ENCODE results near the gene TMIGD1.

Gene TMIGD1

DNA sequence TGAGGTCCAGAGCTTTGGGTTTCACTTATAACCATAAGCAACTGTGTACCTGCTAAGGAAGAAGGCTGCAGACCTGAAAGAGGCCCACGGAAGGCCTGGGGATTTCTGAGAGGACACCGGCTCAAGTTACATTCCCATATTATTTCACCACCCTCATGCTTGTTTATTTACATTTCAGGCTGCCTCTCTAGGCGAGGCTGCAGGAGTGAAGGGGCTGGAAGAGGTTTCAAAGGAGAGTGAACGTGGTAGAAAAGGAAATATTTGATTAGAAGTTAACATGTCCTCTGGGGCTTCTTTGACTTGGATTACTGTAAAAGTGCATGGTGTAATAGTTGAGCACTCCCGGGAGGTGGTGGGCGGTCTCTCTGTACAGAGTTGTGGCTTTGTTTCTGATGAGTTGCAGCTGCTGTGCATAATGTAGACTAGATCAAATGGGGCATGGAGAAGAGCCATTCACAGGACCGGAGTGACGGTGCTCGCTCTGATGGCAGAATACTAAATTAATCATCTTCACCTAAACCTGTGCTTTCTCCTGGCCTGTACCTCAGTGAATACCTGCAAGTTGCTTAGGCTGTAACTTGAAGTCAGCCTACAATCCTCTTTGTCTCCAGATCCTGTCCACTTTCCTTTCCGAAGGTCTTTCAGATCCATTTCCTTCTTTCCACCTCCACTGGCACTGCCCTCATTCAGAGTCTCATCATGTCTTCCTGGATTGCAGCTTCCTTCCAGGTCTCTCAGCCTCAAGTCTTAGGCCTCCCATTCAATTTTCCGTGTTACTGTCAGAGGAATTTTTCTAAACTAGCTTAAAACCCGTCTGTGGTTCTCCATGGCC lies 43.0 kb upstream of the TMIGD1 start:
- H3K27me3 ChIP-seq (ENCODE audit: control insufficient read depth in 1 of 2, insufficient read depth in 2 of 2, low read length in 2 of 2): peaks cover 0 to 4% of the 10 kb centered on the region in 2 donors
- no peaks in the 10 kb centered on the region for H3K36me3 ChIP-seq (ENCODE audit: control insufficient read depth in 2 of 2, insufficient read depth in 2 of 2, low read length in 2 of 2)
- no peak overlapping the region for H3K4me3 ChIP-seq (ENCODE audit: low read length in 2 of 2)
- peaks cover 23% of the 10 kb centered on the region for H3K4me1 ChIP-seq (ENCODE audit: control insufficient read depth, insufficient read depth, low read length)
- H3K9ac ChIP-seq (ENCODE audit: low read length in 2 of 2): no peak overlapping the region
- no peaks in the 10 kb centered on the region for H3K9me3 ChIP-seq (ENCODE audit: control insufficient read depth in 2 of 2, low read length in 2 of 2)
- no peak overlapping the region for H3K27ac ChIP-seq (ENCODE audit: low read length)

- Histone ChIP-seq H3K9ac (ENCODE audit: low read length in 2 of 2) (no peak overlapping the region), H3K36me3 (ENCODE audit: control insufficient read depth in 2 of 2, insufficient read depth in 2 of 2, low read length in 2 of 2) (no peaks in the 10 kb centered on the region), H3K4me3 (ENCODE audit: low read length in 2 of 2) (no peak overlapping the region), H3K9me3 (ENCODE audit: control insufficient read depth in 2 of 2, low read length in 2 of 2) (no peaks in the 10 kb centered on the region), H3K4me1 (ENCODE audit: control insufficient read depth, insufficient read depth, low read length) (peaks cover 18% of the 10 kb centered on the region), H3K27me3 (ENCODE audit: control insufficient read depth in 1 of 2, insufficient read depth in 2 of 2, low read length in 2 of 2) (peaks cover 0 to 4% of the 10 kb centered on the region in 2 donors), H3K27ac (ENCODE audit: low read length) (no peak overlapping the region)
Measured at GRCh38 chr17:30375661-30376060, 41.8 kb upstream of the TMIGD1 start.

DNA sequence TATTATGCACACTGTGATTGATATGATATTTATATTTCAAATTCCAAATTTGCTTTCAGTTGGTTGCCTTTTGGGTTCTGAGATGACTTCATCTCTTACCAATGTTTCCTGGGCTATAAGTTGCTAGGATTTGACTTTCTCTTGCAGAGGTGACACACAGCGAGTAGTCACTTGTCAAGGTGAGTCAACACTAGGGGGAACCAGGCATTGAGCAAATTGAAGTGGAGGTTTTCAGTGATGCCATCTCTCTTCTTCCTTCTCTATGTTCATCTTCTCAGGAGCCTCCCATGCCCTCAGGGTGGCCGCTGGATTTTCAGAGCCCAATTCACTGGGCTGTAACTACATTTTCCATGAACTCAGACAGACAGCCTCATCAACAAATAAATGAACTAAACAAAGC lies 38.9 kb upstream of the TMIGD1 start:
- Histone ChIP-seq H3K9ac (ENCODE audit: low read length in 2 of 2) (no peak overlapping the region), H3K27ac (ENCODE audit: low read length) (no peak overlapping the region), H3K27me3 (ENCODE audit: control insufficient read depth in 1 of 2, insufficient read depth in 2 of 2, low read length in 2 of 2) (peaks cover 0 to 4% of the 10 kb centered on the region in 2 donors), H3K4me1 (ENCODE audit: control insufficient read depth, insufficient read depth, low read length) (peaks cover under 1% of the 10 kb centered on the region), H3K4me3 (ENCODE audit: low read length in 2 of 2) (no peak overlapping the region), H3K9me3 (ENCODE audit: control insufficient read depth in 2 of 2, low read length in 2 of 2) (no peaks in the 10 kb centered on the region), H3K36me3 (ENCODE audit: control insufficient read depth in 2 of 2, insufficient read depth in 2 of 2, low read length in 2 of 2) (no peaks in the 10 kb centered on the region)

DNA sequence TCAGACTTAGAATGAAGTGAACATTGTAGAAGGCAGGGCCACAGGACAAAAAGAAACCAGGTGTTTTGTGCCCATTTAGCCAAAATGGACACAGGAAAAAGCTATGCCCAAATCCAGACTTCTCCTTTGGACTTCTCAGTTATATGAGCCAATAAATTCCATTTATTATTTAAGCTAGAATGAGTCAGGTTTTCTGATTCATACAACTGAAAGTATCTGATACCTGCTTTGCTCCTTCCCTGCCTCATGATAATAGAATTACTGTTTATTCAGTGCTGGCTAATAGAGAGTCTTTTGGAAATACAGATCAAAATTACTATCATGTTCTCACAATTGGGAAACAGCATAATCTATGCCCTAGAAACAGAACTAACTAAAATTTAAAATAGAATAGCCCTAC lies 36.1 kb upstream of the TMIGD1 start:
- Histone ChIP-seq H3K36me3 (ENCODE audit: control insufficient read depth in 2 of 2, insufficient read depth in 2 of 2, low read length in 2 of 2) (no peaks in the 10 kb centered on the region), H3K4me1 (ENCODE audit: control insufficient read depth, insufficient read depth, low read length) (no peaks in the 10 kb centered on the region), H3K4me3 (ENCODE audit: low read length in 2 of 2) (no peak overlapping the region), H3K27me3 (ENCODE audit: control insufficient read depth in 1 of 2, insufficient read depth in 2 of 2, low read length in 2 of 2) (peaks cover 0 to 4% of the 10 kb centered on the region in 2 donors), H3K9ac (ENCODE audit: low read length in 2 of 2) (no peak overlapping the region), H3K27ac (ENCODE audit: low read length) (no peak overlapping the region), H3K9me3 (ENCODE audit: control insufficient read depth in 2 of 2, low read length in 2 of 2) (no peaks in the 10 kb centered on the region)

- Histone ChIP-seq H3K4me3 (ENCODE audit: low read length in 2 of 2) (no peak overlapping the region), H3K9me3 (ENCODE audit: control insufficient read depth in 2 of 2, low read length in 2 of 2) (no peaks in the 10 kb centered on the region), H3K36me3 (ENCODE audit: control insufficient read depth in 2 of 2, insufficient read depth in 2 of 2, low read length in 2 of 2) (no peaks in the 10 kb centered on the region), H3K27ac (ENCODE audit: low read length) (no peak overlapping the region), H3K4me1 (ENCODE audit: control insufficient read depth, insufficient read depth, low read length) (no peaks in the 10 kb centered on the region), H3K9ac (ENCODE audit: low read length in 2 of 2) (no peak overlapping the region), H3K27me3 (ENCODE audit: control insufficient read depth in 1 of 2, insufficient read depth in 2 of 2, low read length in 2 of 2) (peaks cover 0 to 4% of the 10 kb centered on the region in 2 donors)
Measured at GRCh38 chr17:30368912-30369720, 35.3 kb upstream of the TMIGD1 start.

- Histone ChIP-seq H3K9ac (ENCODE audit: low read length in 2 of 2) (no peak overlapping the region), H3K36me3 (ENCODE audit: control insufficient read depth in 2 of 2, insufficient read depth in 2 of 2, low read length in 2 of 2) (no peaks in the 10 kb centered on the region), H3K27ac (ENCODE audit: low read length) (no peak overlapping the region), H3K4me3 (ENCODE audit: low read length in 2 of 2) (no peak overlapping the region), H3K27me3 (ENCODE audit: control insufficient read depth in 1 of 2, insufficient read depth in 2 of 2, low read length in 2 of 2) (peaks cover 0 to 2% of the 10 kb centered on the region in 2 donors), H3K4me1 (ENCODE audit: control insufficient read depth, insufficient read depth, low read length) (no peaks in the 10 kb centered on the region), H3K9me3 (ENCODE audit: control insufficient read depth in 2 of 2, low read length in 2 of 2) (peaks cover 0 to 2% of the 10 kb centered on the region in 2 donors)
Measured at GRCh38 chr17:30366536-30366935, 32.7 kb upstream of the TMIGD1 start.

- Histone ChIP-seq H3K9me3 (ENCODE audit: control insufficient read depth in 2 of 2, low read length in 2 of 2) (peaks cover 0 to 2% of the 10 kb centered on the region in 2 donors), H3K9ac (ENCODE audit: low read length in 2 of 2) (no peak overlapping the region), H3K4me1 (ENCODE audit: control insufficient read depth, insufficient read depth, low read length) (no peaks in the 10 kb centered on the region), H3K4me3 (ENCODE audit: low read length in 2 of 2) (no peak overlapping the region), H3K36me3 (ENCODE audit: control insufficient read depth in 2 of 2, insufficient read depth in 2 of 2, low read length in 2 of 2) (no peaks in the 10 kb centered on the region), H3K27ac (ENCODE audit: low read length) (no peak overlapping the region), H3K27me3 (ENCODE audit: control insufficient read depth in 1 of 2, insufficient read depth in 2 of 2, low read length in 2 of 2) (peaks cover 0 to 2% of the 10 kb centered on the region in 2 donors)
Measured at GRCh38 chr17:30363715-30364202, 29.9 kb upstream of the TMIGD1 start.

DNA sequence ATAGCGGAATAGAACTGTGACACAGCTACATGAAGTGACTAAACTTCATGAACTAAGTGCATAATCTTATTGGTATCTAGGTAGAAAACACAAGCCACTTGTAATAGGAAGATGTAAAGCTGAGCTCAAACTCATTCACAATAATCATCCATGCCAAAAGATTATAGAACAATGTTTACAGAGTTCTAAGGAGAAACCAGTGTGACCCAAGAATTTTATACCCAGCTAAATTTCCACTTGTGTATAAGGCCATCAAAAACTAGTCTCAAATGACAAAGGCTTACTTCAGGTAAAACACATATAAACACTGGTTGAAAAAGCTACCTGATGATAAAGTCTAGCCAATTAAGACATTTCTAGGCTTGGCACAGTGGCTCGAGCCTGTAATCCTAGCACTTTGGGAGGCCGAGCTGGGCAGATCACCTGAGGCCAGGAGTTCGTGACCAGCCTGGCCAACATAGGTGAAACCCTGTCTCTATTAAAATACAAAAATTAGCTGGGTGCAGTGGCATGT lies 28.0 kb upstream of the TMIGD1 start:
- Histone ChIP-seq H3K27ac (ENCODE audit: low read length) (no peak overlapping the region), H3K9me3 (ENCODE audit: control insufficient read depth in 2 of 2, low read length in 2 of 2) (peaks cover 0 to 2% of the 10 kb centered on the region in 2 donors), H3K4me3 (ENCODE audit: low read length in 2 of 2) (no peak overlapping the region), H3K36me3 (ENCODE audit: control insufficient read depth in 2 of 2, insufficient read depth in 2 of 2, low read length in 2 of 2) (no peaks in the 10 kb centered on the region), H3K27me3 (ENCODE audit: control insufficient read depth in 1 of 2, insufficient read depth in 2 of 2, low read length in 2 of 2) (peaks cover 0 to 2% of the 10 kb centered on the region in 2 donors), H3K9ac (ENCODE audit: low read length in 2 of 2) (no peak overlapping the region), H3K4me1 (ENCODE audit: control insufficient read depth, insufficient read depth, low read length) (no peaks in the 10 kb centered on the region)

GRCh38 chr17:30360086-30360808 lies 26.4 kb upstream of the TMIGD1 start:
- Histone ChIP-seq H3K4me1 (ENCODE audit: control insufficient read depth, insufficient read depth, low read length) (no peaks in the 10 kb centered on the region), H3K9ac (ENCODE audit: low read length in 2 of 2) (no peak overlapping the region), H3K27ac (ENCODE audit: low read length) (no peak overlapping the region), H3K9me3 (ENCODE audit: control insufficient read depth in 2 of 2, low read length in 2 of 2) (peaks cover 0 to 2% of the 10 kb centered on the region in 2 donors), H3K4me3 (ENCODE audit: low read length in 2 of 2) (no peak overlapping the region), H3K27me3 (ENCODE audit: control insufficient read depth in 1 of 2, insufficient read depth in 2 of 2, low read length in 2 of 2) (peaks cover 0 to 2% of the 10 kb centered on the region in 2 donors), H3K36me3 (ENCODE audit: control insufficient read depth in 2 of 2, insufficient read depth in 2 of 2, low read length in 2 of 2) (no peaks in the 10 kb centered on the region)

- Histone ChIP-seq H3K36me3 (ENCODE audit: control insufficient read depth in 2 of 2, insufficient read depth in 2 of 2, low read length in 2 of 2) (no peaks in the 10 kb centered on the region), H3K9ac (ENCODE audit: low read length in 2 of 2) (no peak overlapping the region), H3K4me1 (ENCODE audit: control insufficient read depth, insufficient read depth, low read length) (no peaks in the 10 kb centered on the region), H3K27me3 (ENCODE audit: control insufficient read depth in 1 of 2, insufficient read depth in 2 of 2, low read length in 2 of 2) (peaks cover 0 to 2% of the 10 kb centered on the region in 2 donors), H3K4me3 (ENCODE audit: low read length in 2 of 2) (no peak overlapping the region), H3K9me3 (ENCODE audit: control insufficient read depth in 2 of 2, low read length in 2 of 2) (peaks cover 0 to 2% of the 10 kb centered on the region in 2 donors), H3K27ac (ENCODE audit: low read length) (no peak overlapping the region)
Measured at GRCh38 chr17:30358055-30358760, 24.4 kb upstream of the TMIGD1 start.

All from stomach smooth muscle (tissue), 2 donors.